Measurements from ENCODE around the gene TRAPPC5.

Gene TRAPPC5

GRCh38 chr19:7705387-7706187 lies 25.0 kb downstream of the TRAPPC5 start:
- no peak for DNase-seq (ENCODE audit: low read depth in 2 of 2)
- H3K4me3 ChIP-seq (replicated peaks in 1 of 2; ENCODE audit: low read depth in 2 of 2, low read length in 2 of 2): no peak overlapping the region

GRCh38 chr19:7706188-7706954 lies 25.7 kb downstream of the TRAPPC5 start:
- no peak for DNase-seq (ENCODE audit: low read depth in 2 of 2)
- H3K4me3 ChIP-seq (replicated peaks in 1 of 2; ENCODE audit: low read depth in 2 of 2, low read length in 2 of 2): no peak overlapping the region
- TF ChIP-seq CTCF (IDR thresholded peaks at IDR 0.05; ENCODE audit: low read depth, low read length): no peak

More at GRCh38 chr19:7705387-7706187, 25.0 kb downstream of the TRAPPC5 start:
- no peak for TF ChIP-seq CTCF (IDR thresholded peaks at IDR 0.05; ENCODE audit: low read depth, low read length)

- DNase-seq (ENCODE audit: low read depth in 2 of 2): no peak
- no peak overlapping the region for H3K4me3 ChIP-seq (replicated peaks in 1 of 2; ENCODE audit: low read depth in 2 of 2, low read length in 2 of 2)
- TF ChIP-seq CTCF (IDR thresholded peaks at IDR 0.05; ENCODE audit: low read depth, low read length): no peak
These were observed 26.4 kb downstream of the TRAPPC5 start for GRCh38 chr19:7706955-7707456.

GRCh38 chr19:7709932-7710460 lies 29.4 kb downstream of the TRAPPC5 start:
- H3K4me3 ChIP-seq (replicated peaks in 1 of 2; ENCODE audit: low read depth in 2 of 2, low read length in 2 of 2): no peak overlapping the region
- TF ChIP-seq CTCF (IDR thresholded peaks at IDR 0.05; ENCODE audit: low read depth, low read length): no peak
- no peak for DNase-seq (ENCODE audit: low read depth in 2 of 2)

GRCh38 chr19:7710616-7711015 lies 30.0 kb downstream of the TRAPPC5 start:
- TF ChIP-seq CTCF (IDR thresholded peaks at IDR 0.05; ENCODE audit: low read depth, low read length): no peak
- no peak for DNase-seq (ENCODE audit: low read depth in 2 of 2)
- H3K4me3 ChIP-seq (replicated peaks in 1 of 2; ENCODE audit: low read depth in 2 of 2, low read length in 2 of 2): no peak overlapping the region

- TF ChIP-seq CTCF (IDR thresholded peaks at IDR 0.05; ENCODE audit: low read depth, low read length): no peak
- no peak for DNase-seq (ENCODE audit: low read depth in 2 of 2)
- H3K4me3 ChIP-seq (replicated peaks in 1 of 2; ENCODE audit: low read depth in 2 of 2, low read length in 2 of 2): no peak overlapping the region
These were observed 35.0 kb downstream of the TRAPPC5 start for GRCh38 chr19:7715671-7716070.
